Right atrium auricular region (tissue), 2 donors: ENCODE results near the gene OTC. TPM values are rescaled to one million over a fixed set of nuclear protein-coding genes. Genes with fewer than 3 reads are reported as not detected.

Experiments
- DNase-seq: peaks from one replicate; pipeline ENCODE4 v3.0.0-alpha.2; 2019; ENCODE audit warnings: low spot score
- H3K27ac ChIP-seq, 2 donors: fragments of 200-600 bp; sonication (generic); 1 replicate in 1 of 2; 2 replicates in 1 of 2; pipeline ENCODE4 v1.5.1; 2016 to 2019
- H3K27me3 ChIP-seq, 2 donors: fragments of 200-600 bp; sonication (generic); one replicate each; pipeline versions ENCODE4 v1.5.1 to v1.6.0; 2017 to 2019
- H3K36me3 ChIP-seq: fragments of 200-600 bp; sonication (generic); one replicate; pipeline ENCODE4 v1.5.1; 2016
- H3K4me1 ChIP-seq, 2 donors: fragments of 200-600 bp; sonication (generic); one replicate each; pipeline versions ENCODE4 v1.5.1 to v1.6.0; 2017 to 2019
- H3K4me3 ChIP-seq, 2 donors: fragments of 200-600 bp; sonication (generic); 1 replicate in 1 of 2; 2 replicates in 1 of 2; pipeline ENCODE4 v1.5.1; 2017 to 2019; ENCODE audit warnings: mild to moderate bottlenecking in 1 of 2, moderate library complexity in 1 of 2
- H3K9me3 ChIP-seq, 2 donors: fragments of 200-600 bp; sonication (generic); one replicate each; pipeline ENCODE4 v1.5.1; 2019
- total RNA-seq, 2 donors: library from RNA; depleted of rRNA; stranded (reverse); fragments of >200 nt; gene quantifications; one replicate each; pipeline ENCODE4 v1.1.0, GENCODE V29; 2016
- TF ChIP-seq, protein P1 (sequence below), 2 donors: fragments of 200-600 bp; sonication (generic); IDR thresholded peaks; one replicate each; pipeline ENCODE4 v1.5.1; 2019; ENCODE audit warnings: antibody characterized with exemption in 2 of 2

OTC gene
- total RNA-seq, 2 donors from 2014 or later = not detected

DNA sequence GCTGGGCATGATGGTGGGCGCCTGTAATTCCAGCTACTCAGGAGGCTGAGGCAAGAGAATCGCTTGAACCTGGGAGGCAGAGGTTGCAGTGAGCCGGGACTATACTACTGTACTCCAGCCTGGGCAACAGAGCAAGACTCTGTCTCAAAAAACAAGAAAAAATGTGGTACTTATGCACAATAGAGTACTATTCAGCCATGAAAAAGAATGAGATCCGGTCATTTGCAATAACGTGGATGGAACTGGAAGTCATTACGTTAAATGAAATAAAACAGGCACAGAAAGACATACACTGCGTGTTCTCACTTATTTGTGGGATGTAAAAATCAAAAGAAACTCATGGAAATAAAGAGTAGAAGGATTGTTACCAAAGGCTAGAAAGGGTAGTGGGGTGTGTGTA is 37.2 kb upstream of the OTC start:
- Histone ChIP-seq H3K27me3 (no peaks in the 10 kb centered on the region), H3K4me3 (no peak overlapping the region), H3K4me1 (no peaks in the 10 kb centered on the region), H3K36me3 (no peaks in the 10 kb centered on the region), H3K27ac (no peak overlapping the region), H3K9me3 (no peaks in the 10 kb centered on the region)
- TF ChIP-seq, protein P1, sequence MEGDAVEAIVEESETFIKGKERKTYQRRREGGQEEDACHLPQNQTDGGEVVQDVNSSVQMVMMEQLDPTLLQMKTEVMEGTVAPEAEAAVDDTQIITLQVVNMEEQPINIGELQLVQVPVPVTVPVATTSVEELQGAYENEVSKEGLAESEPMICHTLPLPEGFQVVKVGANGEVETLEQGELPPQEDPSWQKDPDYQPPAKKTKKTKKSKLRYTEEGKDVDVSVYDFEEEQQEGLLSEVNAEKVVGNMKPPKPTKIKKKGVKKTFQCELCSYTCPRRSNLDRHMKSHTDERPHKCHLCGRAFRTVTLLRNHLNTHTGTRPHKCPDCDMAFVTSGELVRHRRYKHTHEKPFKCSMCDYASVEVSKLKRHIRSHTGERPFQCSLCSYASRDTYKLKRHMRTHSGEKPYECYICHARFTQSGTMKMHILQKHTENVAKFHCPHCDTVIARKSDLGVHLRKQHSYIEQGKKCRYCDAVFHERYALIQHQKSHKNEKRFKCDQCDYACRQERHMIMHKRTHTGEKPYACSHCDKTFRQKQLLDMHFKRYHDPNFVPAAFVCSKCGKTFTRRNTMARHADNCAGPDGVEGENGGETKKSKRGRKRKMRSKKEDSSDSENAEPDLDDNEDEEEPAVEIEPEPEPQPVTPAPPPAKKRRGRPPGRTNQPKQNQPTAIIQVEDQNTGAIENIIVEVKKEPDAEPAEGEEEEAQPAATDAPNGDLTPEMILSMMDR (IDR thresholded peaks at IDR 0.05) = no peak
- no peak for DNase-seq

- TF ChIP-seq, protein P1 (IDR thresholded peaks at IDR 0.05) = no peak
- no peaks in the 10 kb centered on the region for H3K36me3 ChIP-seq
- H3K27me3 ChIP-seq = no peaks in the 10 kb centered on the region
- no peak for DNase-seq
- H3K4me1 ChIP-seq = no peaks in the 10 kb centered on the region
- no peak overlapping the region for H3K4me3 ChIP-seq
- no peaks in the 10 kb centered on the region for H3K9me3 ChIP-seq
- H3K27ac ChIP-seq = no peak overlapping the region
Measured at GRCh38 chrX:38318196-38318595, 34.2 kb upstream of the OTC start.

GRCh38 chrX:38318606-38319005 is 33.8 kb upstream of the OTC start:
- Histone ChIP-seq H3K4me1 (peaks cover 0 to 2% of the 10 kb centered on the region in 2 donors), H3K4me3 (no peak overlapping the region), H3K27ac (no peak overlapping the region), H3K9me3 (no peaks in the 10 kb centered on the region), H3K27me3 (no peaks in the 10 kb centered on the region), H3K36me3 (no peaks in the 10 kb centered on the region)
- TF ChIP-seq, protein P1 (IDR thresholded peaks at IDR 0.05) = no peak
- DNase-seq = no peak

DNA sequence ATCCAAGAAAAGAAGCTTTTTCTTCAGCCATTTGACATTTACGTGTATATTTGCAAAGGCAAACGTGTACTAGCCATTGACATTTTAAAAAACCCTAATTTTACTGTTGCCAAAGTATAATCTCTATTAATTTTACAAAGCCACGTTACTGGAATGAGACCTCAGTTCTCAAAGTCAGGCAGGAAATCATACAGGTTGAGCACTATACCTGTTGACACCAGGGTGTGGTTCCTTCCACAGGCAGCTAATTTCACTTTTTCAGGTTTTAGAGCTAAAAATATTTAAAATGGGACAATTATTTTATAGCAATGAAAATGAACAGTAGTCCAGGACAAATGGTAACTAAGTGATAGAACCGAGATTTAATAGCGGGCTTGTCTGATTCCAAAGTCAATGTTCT is 31.6 kb upstream of the OTC start:
- no peak for DNase-seq
- Histone ChIP-seq H3K4me3 (no peak overlapping the region), H3K4me1 (peaks cover 0 to 7% of the 10 kb centered on the region in 2 donors), H3K36me3 (no peaks in the 10 kb centered on the region), H3K27ac (no peak overlapping the region), H3K27me3 (no peaks in the 10 kb centered on the region), H3K9me3 (no peaks in the 10 kb centered on the region)
- TF ChIP-seq, protein P1 (IDR thresholded peaks at IDR 0.05) = no peak

DNA sequence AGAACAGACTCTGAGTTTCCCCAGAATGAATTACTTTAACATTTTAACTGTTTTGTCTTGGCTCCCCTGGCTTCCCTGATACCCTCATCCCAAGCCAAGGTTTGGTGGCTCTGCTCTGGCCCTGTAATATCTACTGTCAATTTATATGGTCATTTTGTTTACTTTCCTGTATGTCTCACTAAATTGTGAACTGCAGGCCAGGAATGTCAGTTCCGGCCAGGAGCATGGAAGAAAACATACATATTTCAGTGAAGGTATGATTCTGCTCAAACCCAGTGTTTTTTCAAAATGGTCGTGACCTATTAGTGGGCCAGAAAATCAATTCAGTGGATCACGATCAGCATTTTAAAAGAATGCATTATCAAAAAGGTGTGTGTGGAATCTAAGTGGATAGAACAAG is 26.3 kb upstream of the OTC start:
- TF ChIP-seq, protein P1 (IDR thresholded peaks at IDR 0.05) = no peak
- Histone ChIP-seq H3K4me1 (peaks cover 0 to 11% of the 10 kb centered on the region in 2 donors), H3K9me3 (no peaks in the 10 kb centered on the region), H3K27me3 (no peaks in the 10 kb centered on the region), H3K4me3 (peak overlapping the region; percentile 61 to 66), H3K27ac (peak overlapping the region; percentile 79 to 87), H3K36me3 (no peaks in the 10 kb centered on the region)
- no peak for DNase-seq

DNA sequence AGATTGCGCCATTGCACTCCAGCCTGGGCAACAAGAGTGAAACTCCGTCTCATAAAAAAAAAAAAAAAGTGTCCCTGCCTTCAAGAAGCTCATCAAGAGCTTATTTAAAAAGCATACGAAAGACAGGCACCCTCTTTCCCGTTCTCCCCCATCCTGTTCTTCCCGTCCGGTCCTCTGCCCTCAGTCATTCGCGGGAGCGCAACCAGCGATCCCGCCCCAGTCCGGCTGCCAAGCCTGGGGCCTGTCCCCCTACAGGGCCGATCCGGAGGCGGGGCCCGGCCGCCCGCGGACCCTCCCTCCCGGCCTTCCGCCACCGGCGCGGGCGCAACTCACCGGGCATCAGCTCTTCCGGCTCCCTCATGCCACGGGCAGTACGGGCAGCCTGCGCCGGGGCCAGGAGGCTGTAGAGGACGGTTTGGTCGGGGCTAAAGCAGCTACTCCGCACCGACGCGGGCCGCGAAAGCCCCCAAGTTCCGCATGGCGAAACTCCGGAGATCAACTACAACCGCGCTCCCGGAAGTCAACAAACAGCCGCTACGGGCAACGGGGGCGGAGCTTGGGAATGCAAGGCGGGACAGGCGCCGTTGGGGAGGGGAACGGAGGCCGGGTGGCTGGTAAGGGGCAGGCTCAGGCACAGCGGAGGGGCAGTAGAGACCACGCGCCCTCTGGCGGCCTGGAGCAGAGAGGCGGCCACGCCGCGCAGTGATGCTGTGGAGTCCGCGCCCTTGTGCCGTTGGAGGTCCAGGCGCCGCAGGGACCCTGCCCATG is 25.2 kb upstream of the OTC start, which contains the start of gene RPGR:
Gene RPGR (minus strand): TSS at position 503 of the 768 bp plus-strand sequence. CDS start 142 bp downstream, at position 361.
- peak; percentile 90 for DNase-seq
- Histone ChIP-seq H3K9me3 (no peaks in the 10 kb centered on the region), H3K27ac (peak within 1 kb of the TSS; percentile 79 to 87), H3K4me3 (peak within 1 kb of the TSS; percentile 61 to 66), H3K27me3 (no peaks in the 10 kb centered on the region), H3K36me3 (no peaks in the 10 kb centered on the region), H3K4me1 (peaks cover 0 to 11% of the 10 kb centered on the region in 2 donors)
- TF ChIP-seq, protein P1 (IDR thresholded peaks at IDR 0.05) = peak in 1 of 2 donors; percentile 83
